GM21723 (cell line): ENCODE measurements around the gene MS4A7.
"Not testable (repeated sequence)": the region's sequence is repeated elsewhere in the genome, so short reads cannot be mapped to it uniquely, and the experiment has no call there.

Experiments used
- ATAC-seq: cut with Tn5 transposase; IDR thresholded peaks from one replicate; pipeline ENCODE4 v1.9.1; 2021; ENCODE audit warnings: mild to moderate bottlenecking, moderate library complexity; ENCODE audit not compliant: unreplicated experiment

Gene MS4A7

GRCh38 chr11:60378354-60378753, at the start of gene MS4A7:
Gene MS4A7 (plus strand): TSS chr11:60378532. CDS start chr11:60383142, 4,610 bp downstream.
- peak; percentile 91 for ATAC-seq

- ATAC-seq = no peak
These were observed 45.5 kb upstream of the MS4A7 start for GRCh38 chr11:60332846-60333245.

- ATAC-seq = peak; percentile 59
These were observed 44.2 kb upstream of the MS4A7 start for GRCh38 chr11:60334005-60334620.

GRCh38 chr11:60336767-60337391, 41.5 kb upstream of the MS4A7 start:
- peak; percentile 43 for ATAC-seq

- no peak for ATAC-seq
These were observed 40.3 kb upstream of the MS4A7 start for GRCh38 chr11:60338053-60338452.

GRCh38 chr11:60339356-60339755, 39.0 kb upstream of the MS4A7 start:
- no peak for ATAC-seq

GRCh38 chr11:60343094-60343704, 35.1 kb upstream of the MS4A7 start:
- ATAC-seq = no peak

- ATAC-seq = no peak
These were observed 34.2 kb upstream of the MS4A7 start for GRCh38 chr11:60344146-60344545.

GRCh38 chr11:60345489-60345888, 32.8 kb upstream of the MS4A7 start:
- no peak for ATAC-seq

- peak; percentile 82 for ATAC-seq
These were observed 31.1 kb upstream of the MS4A7 start for GRCh38 chr11:60347084-60347797.

- ATAC-seq = no peak
These were observed 30.2 kb upstream of the MS4A7 start for GRCh38 chr11:60348116-60348515.

- ATAC-seq = no peak
These were observed 28.3 kb upstream of the MS4A7 start for GRCh38 chr11:60349990-60350389.

- no peak for ATAC-seq
These were observed 20.6 kb upstream of the MS4A7 start for GRCh38 chr11:60357771-60358170.

- no peak for ATAC-seq
These were observed 17.7 kb upstream of the MS4A7 start for GRCh38 chr11:60360621-60361020.

- ATAC-seq = no peak
These were observed 16.1 kb upstream of the MS4A7 start for GRCh38 chr11:60362241-60362640.

GRCh38 chr11:60363542-60364470, 14.5 kb upstream of the MS4A7 start:
- ATAC-seq = peak; percentile 64

- ATAC-seq = not testable (repeated sequence)
These were observed 11.9 kb upstream of the MS4A7 start for GRCh38 chr11:60366262-60366904.

- peak; percentile 84 for ATAC-seq
These were observed 11.3 kb upstream of the MS4A7 start for GRCh38 chr11:60367009-60367408.

- no peak for ATAC-seq
These were observed 10.4 kb upstream of the MS4A7 start for GRCh38 chr11:60367896-60368295.

GRCh38 chr11:60370252-60370810, 8.0 kb upstream of the MS4A7 start:
- ATAC-seq = no peak
